GM12874 (cell line): Measurements from ENCODE around the gene REPIN1.

ENCODE experiments used
- CTCF ChIP-seq: IDR thresholded peaks from 2 replicates; pipeline ENCODE4 v1.5.1; 2011; ENCODE audit warnings: low read depth, mild to moderate bottlenecking, control low read depth, low read length, moderate library complexity; ENCODE audit not compliant: insufficient read depth

Gene REPIN1

DNA sequence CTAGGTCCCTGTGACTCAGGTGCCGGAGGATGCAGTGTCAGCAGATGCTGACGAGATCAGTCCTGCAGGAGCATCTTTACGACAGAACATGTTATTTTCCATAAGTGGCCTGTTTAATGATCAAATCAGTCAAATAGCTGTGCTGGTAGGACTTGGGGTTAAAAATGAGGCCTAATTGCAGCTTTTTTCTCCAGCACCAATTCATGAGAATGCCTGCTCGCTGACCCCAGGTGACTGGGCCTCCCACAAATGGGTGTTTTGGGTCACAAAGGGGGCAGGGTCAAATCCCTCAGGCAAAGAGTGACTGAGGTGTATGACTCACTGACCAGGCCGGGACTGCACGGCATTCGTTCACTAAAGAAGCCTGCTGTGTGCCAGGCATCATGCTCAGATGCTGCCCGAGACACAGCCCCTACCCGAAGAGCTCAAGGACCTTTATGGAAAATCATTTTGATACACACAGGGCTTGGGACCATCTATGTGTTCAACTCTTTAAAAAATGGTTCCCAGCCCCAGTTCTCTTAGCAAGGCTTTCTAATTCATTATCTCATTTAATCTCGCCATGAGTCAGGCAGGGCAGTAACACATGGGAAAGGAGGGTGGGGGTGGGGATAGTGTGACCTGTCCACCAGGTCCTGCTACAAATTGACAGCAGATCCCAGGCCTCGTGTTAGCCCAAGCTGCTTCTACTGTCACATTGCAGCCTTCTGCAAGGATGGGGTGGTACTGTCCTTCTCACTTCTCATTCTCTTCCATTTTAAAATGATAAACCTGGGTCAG, 31.6 kb downstream of the REPIN1 start:
- TF ChIP-seq CTCF, result no peak

DNA sequence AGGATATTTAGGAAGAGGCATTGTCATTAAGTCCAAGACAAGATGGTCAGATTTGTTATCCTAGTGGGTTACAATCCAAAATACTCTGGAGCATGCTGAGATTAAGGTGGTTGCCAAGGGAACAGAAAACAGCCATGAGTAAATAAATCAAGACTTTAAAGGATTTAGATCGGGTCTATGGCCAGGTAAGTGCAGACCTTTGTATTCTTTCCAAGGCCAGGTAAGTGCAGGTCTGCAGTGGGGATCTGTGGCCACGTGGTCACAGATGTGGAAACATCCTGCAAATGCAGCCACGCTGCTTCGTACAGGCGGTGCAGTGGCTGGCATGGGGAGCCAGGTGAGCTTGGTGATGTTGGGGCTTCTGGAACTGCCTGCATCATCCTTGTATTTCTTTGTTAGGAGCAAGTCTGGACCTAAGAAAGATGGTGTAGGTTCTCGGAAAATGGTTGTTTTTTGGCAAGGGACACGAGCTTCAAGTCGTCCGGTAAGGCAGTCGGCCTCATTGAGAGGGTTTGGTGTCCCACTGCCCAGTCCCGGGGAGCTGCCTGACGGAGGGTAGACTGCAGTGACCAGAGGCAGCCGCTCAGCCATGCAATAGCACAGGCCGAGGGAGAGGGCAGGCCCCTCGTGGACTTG, 32.3 kb downstream of the REPIN1 start:
- no peak for TF ChIP-seq CTCF

- no peak for TF ChIP-seq CTCF
Measured at GRCh38 chr7:150401424-150401790, 32.8 kb downstream of the REPIN1 start.

- no peak for TF ChIP-seq CTCF
Measured at GRCh38 chr7:150401861-150402631, 33.4 kb downstream of the REPIN1 start.

- no peak for TF ChIP-seq CTCF
Measured at GRCh38 chr7:150402671-150403321, 34.2 kb downstream of the REPIN1 start.

- TF ChIP-seq CTCF, result no peak
Measured at GRCh38 chr7:150403376-150404171, 35.0 kb downstream of the REPIN1 start.
